Measurements from ENCODE around the gene ZNF709.
"Not testable (repeated sequence)": the region's sequence is repeated elsewhere in the genome, so short reads cannot be mapped to it uniquely, and the experiment has no call there.

Gene ZNF709

GRCh38 chr19:12494260-12494860 lies 9.7 kb upstream of the ZNF709 start:
- H3K27ac ChIP-seq, result no peak overlapping the region

GRCh38 chr19:12486265-12486783 lies 1.7 kb upstream of the ZNF709 start:
- H3K4me3 ChIP-seq, result not testable (repeated sequence)

More at GRCh38 chr19:12494260-12494860, 9.7 kb upstream of the ZNF709 start:
- Histone ChIP-seq H3K9ac (ENCODE audit: insufficient read length) (no peak overlapping the region), H3K4me3 (no peak overlapping the region), H3K9me3 (ENCODE audit: low read depth, low read length) (no peaks in the 10 kb centered on the region), H3K36me3 (ENCODE audit: insufficient read depth, low read length) (no peaks in the 10 kb centered on the region)
- no peak for DNase-seq (ENCODE audit: low read depth, low spot score)
- TF ChIP-seq POLR2AphosphoS5 (IDR thresholded peaks at IDR 0.05; ENCODE audit: borderline replicate concordance, low read depth, low read length) (no peak), FOXP2 (optimal IDR thresholded peaks at IDR 0.05; ENCODE audit: control extremely low read depth, extremely low read length, insufficient read depth) (no peak), EZH2 (IDR thresholded peaks at IDR 0.05) (no peak)

GRCh38 chr19:12485571-12485970 lies 955 bp upstream of the ZNF709 start:
- no peak overlapping the region for H3K9ac ChIP-seq (ENCODE audit: insufficient read length)
- no peak overlapping the region for H3K27ac ChIP-seq
- H3K4me3 ChIP-seq, result no peak overlapping the region
- TF ChIP-seq POLR2AphosphoS5 (IDR thresholded peaks at IDR 0.05; ENCODE audit: borderline replicate concordance, low read depth, low read length), result no peak
- TF ChIP-seq FOXP2 (optimal IDR thresholded peaks at IDR 0.05; ENCODE audit: control extremely low read depth, extremely low read length, insufficient read depth), result no peak
- no peak for TF ChIP-seq EZH2 (IDR thresholded peaks at IDR 0.05)
- no peaks in the 10 kb centered on the region for H3K36me3 ChIP-seq (ENCODE audit: insufficient read depth, low read length)
- no peak for DNase-seq (ENCODE audit: low read depth, low spot score)
- no peaks in the 10 kb centered on the region for H3K9me3 ChIP-seq (ENCODE audit: low read depth, low read length)

More at GRCh38 chr19:12486265-12486783, 1.7 kb upstream of the ZNF709 start:
- not testable (repeated sequence) for H3K36me3 ChIP-seq (ENCODE audit: insufficient read depth, low read length); DNase-seq (ENCODE audit: low read depth, low spot score); H3K9me3 ChIP-seq (ENCODE audit: low read depth, low read length); H3K9ac ChIP-seq (ENCODE audit: insufficient read length); H3K27ac ChIP-seq

GRCh38 chr19:12485052-12485416 lies 418 bp upstream of the ZNF709 start:
- H3K36me3 ChIP-seq (ENCODE audit: insufficient read depth, low read length), result no peaks in the 10 kb centered on the region
- no peak for TF ChIP-seq FOXP2 (optimal IDR thresholded peaks at IDR 0.05; ENCODE audit: control extremely low read depth, extremely low read length, insufficient read depth)
- no peak for TF ChIP-seq EZH2 (IDR thresholded peaks at IDR 0.05)
- TF ChIP-seq POLR2AphosphoS5 (IDR thresholded peaks at IDR 0.05; ENCODE audit: borderline replicate concordance, low read depth, low read length), result no peak
- H3K9ac ChIP-seq (ENCODE audit: insufficient read length), result no peak overlapping the region
- H3K27ac ChIP-seq, result no peak overlapping the region
- no peaks in the 10 kb centered on the region for H3K9me3 ChIP-seq (ENCODE audit: low read depth, low read length)
- DNase-seq (ENCODE audit: low read depth, low spot score), result no peak
- H3K4me3 ChIP-seq, result peak overlapping the region; percentile 91

GRCh38 chr19:12484011-12484370 lies 625 bp downstream of the ZNF709 start:
- Histone ChIP-seq H3K36me3 (ENCODE audit: insufficient read depth, low read length) (no peaks in the 10 kb centered on the region), H3K27ac (no peak overlapping the region), H3K9ac (ENCODE audit: insufficient read length) (peak overlapping the region; percentile 77), H3K4me3 (peak overlapping the region; percentile 91), H3K9me3 (ENCODE audit: low read depth, low read length) (no peaks in the 10 kb centered on the region)
- TF ChIP-seq FOXP2 (optimal IDR thresholded peaks at IDR 0.05; ENCODE audit: control extremely low read depth, extremely low read length, insufficient read depth) (no peak), EZH2 (IDR thresholded peaks at IDR 0.05) (no peak)
- no peak for DNase-seq (ENCODE audit: low read depth, low spot score)

- Histone ChIP-seq H3K9ac (ENCODE audit: insufficient read length) (no peak overlapping the region), H3K4me3 (no peak overlapping the region), H3K36me3 (ENCODE audit: insufficient read depth, low read length) (no peaks in the 10 kb centered on the region), H3K9me3 (ENCODE audit: low read depth, low read length) (no peaks in the 10 kb centered on the region), H3K27ac (no peak overlapping the region)
- DNase-seq (ENCODE audit: low read depth, low spot score), result no peak
- TF ChIP-seq EZH2 (IDR thresholded peaks at IDR 0.05) (no peak), FOXP2 (optimal IDR thresholded peaks at IDR 0.05; ENCODE audit: control extremely low read depth, extremely low read length, insufficient read depth) (no peak), POLR2AphosphoS5 (IDR thresholded peaks at IDR 0.05; ENCODE audit: borderline replicate concordance, low read depth, low read length) (no peak)
Measured at GRCh38 chr19:12482509-12482886, 2.1 kb downstream of the ZNF709 start.

GRCh38 chr19:12481781-12482508 lies 2.7 kb downstream of the ZNF709 start:
- no peak for TF ChIP-seq POLR2AphosphoS5 (IDR thresholded peaks at IDR 0.05; ENCODE audit: borderline replicate concordance, low read depth, low read length)
- TF ChIP-seq FOXP2 (optimal IDR thresholded peaks at IDR 0.05; ENCODE audit: control extremely low read depth, extremely low read length, insufficient read depth), result no peak
- TF ChIP-seq EZH2 (IDR thresholded peaks at IDR 0.05), result no peak
- DNase-seq (ENCODE audit: low read depth, low spot score), result no peak
- Histone ChIP-seq H3K27ac (no peak overlapping the region), H3K9ac (ENCODE audit: insufficient read length) (no peak overlapping the region), H3K36me3 (ENCODE audit: insufficient read depth, low read length) (no peaks in the 10 kb centered on the region), H3K9me3 (ENCODE audit: low read depth, low read length) (no peaks in the 10 kb centered on the region), H3K4me3 (no peak overlapping the region)

- no peak overlapping the region for H3K4me3 ChIP-seq
Measured at GRCh38 chr19:12478234-12478941, 6.2 kb downstream of the ZNF709 start.

GRCh38 chr19:12467651-12468050 lies 17.0 kb downstream of the ZNF709 start:
- H3K36me3 ChIP-seq (ENCODE audit: insufficient read depth, low read length); DNase-seq (ENCODE audit: low read depth, low spot score); H3K4me3 ChIP-seq; H3K27ac ChIP-seq; H3K9ac ChIP-seq (ENCODE audit: insufficient read length): not testable (repeated sequence)
- peaks cover 14% of the 10 kb centered on the region; the same call in 1 of the 2 replicates for H3K9me3 ChIP-seq (ENCODE audit: low read depth, low read length)

More at GRCh38 chr19:12478234-12478941, 6.2 kb downstream of the ZNF709 start:
- Histone ChIP-seq H3K36me3 (ENCODE audit: insufficient read depth, low read length) (no peaks in the 10 kb centered on the region), H3K9me3 (ENCODE audit: low read depth, low read length) (peaks cover 5% of the 10 kb centered on the region; the same call in 1 of the 2 replicates), H3K27ac (no peak overlapping the region), H3K9ac (ENCODE audit: insufficient read length) (no peak overlapping the region)
- no peak for TF ChIP-seq FOXP2 (optimal IDR thresholded peaks at IDR 0.05; ENCODE audit: control extremely low read depth, extremely low read length, insufficient read depth)
- no peak for TF ChIP-seq EZH2 (IDR thresholded peaks at IDR 0.05)
- no peak for TF ChIP-seq POLR2AphosphoS5 (IDR thresholded peaks at IDR 0.05; ENCODE audit: borderline replicate concordance, low read depth, low read length)
- DNase-seq (ENCODE audit: low read depth, low spot score), result no peak
